SU-DHL-6 (cell line): ENCODE results near the gene FMN1.

ENCODE experiments used
- CTCF ChIP-seq: fragments of 200-600 bp; sonication (generic); IDR thresholded peaks from one replicate; pipeline ENCODE4 v1.5.1; 2017; ENCODE audit warnings: antibody characterized with exemption, mild to moderate bottlenecking, low read length, moderate library complexity; ENCODE audit not compliant: insufficient read depth, poor library complexity, severe bottlenecking
- EZH2phosphoT487 ChIP-seq: fragments of 200-600 bp; sonication (generic), shearing (Covaris generic); conservative IDR thresholded peaks from 2 replicates; pipeline ENCODE4 v1.6.1; 2018; ENCODE audit warnings: mild to moderate bottlenecking, antibody characterized with exemption, low read length, moderate library complexity, mixed read lengths

DNA sequence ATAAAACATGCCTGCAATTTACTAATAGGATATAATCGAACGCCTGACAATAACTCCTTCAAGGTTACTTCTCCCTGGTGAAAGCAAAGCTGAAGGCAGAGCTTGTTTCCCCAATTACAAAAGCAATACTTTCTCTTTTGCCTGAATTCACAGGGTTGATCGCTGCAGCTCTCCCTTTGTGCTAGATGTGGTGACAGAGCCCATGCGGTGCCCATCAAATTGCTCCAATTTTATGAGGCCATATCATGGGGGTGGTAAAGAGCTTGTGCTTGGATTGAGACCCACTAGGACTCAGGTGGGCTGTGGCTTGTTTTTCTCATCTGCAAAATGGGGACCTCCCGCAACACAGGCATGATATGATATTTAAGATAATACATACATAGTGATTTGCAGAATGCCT, 333.3 kb downstream of the FMN1 start:
- TF ChIP-seq CTCF = no peak
- no peak for TF ChIP-seq EZH2phosphoT487
